K562 (cell line): ENCODE data around the gene UBE2J2. TPM values are rescaled to one million over a fixed set of nuclear protein-coding genes. Genes with fewer than 3 reads are reported as not detected.

Experiments
- ARNT ChIP-seq, 2 experiments: fragments of 450-650 bp; IDR thresholded peaks; 2 replicates each; pipeline ENCODE4 v1.6.1; 2016; ENCODE audit warnings: mild to moderate bottlenecking in 1 of 2
- CBFA2T3 ChIP-seq: fragments of 450-650 bp; IDR thresholded peaks from 2 replicates; pipeline ENCODE4 v1.6.1; 2017
- CHD1 ChIP-seq: fragments of 200-600 bp; sonication (generic); IDR thresholded peaks from one replicate; pipeline ENCODE4 v1.6.1; 2012; ENCODE audit warnings: mild to moderate bottlenecking, moderate library complexity, low read length, inconsistent platforms
- DNMT1 ChIP-seq: fragments of 450-650 bp; IDR thresholded peaks from 2 replicates; pipeline ENCODE4 v1.6.1; 2016; ENCODE audit warnings: antibody characterized with exemption, mild to moderate bottlenecking
- GTF2E2 ChIP-seq: fragments of 200-800 bp; sonication (Bioruptor generic); IDR thresholded peaks from 2 replicates; pipeline ENCODE4 v1.6.1; 2016; ENCODE audit warnings: missing genetic modification characterization, missing compliant biosample characterization
- KDM2B ChIP-seq: fragments of 250-450 bp; sonication (Bioruptor Pico); IDR thresholded peaks from 2 replicates; pipeline ENCODE4 v1.8.0; 2021; ENCODE audit warnings: mild to moderate bottlenecking, moderate library complexity
- LARP7 ChIP-seq: fragments of 450-650 bp; IDR thresholded peaks from 2 replicates; pipeline ENCODE4 v1.6.1; 2016
- MTA1 ChIP-seq: fragments of 450-650 bp; IDR thresholded peaks from 2 replicates; pipeline ENCODE4 v1.6.1; 2017; ENCODE audit warnings: borderline replicate concordance
- POLR2AphosphoS5 ChIP-seq: IDR thresholded peaks from 2 replicates; pipeline ENCODE4 v1.6.1; 2011; ENCODE audit warnings: mild to moderate bottlenecking, low read depth, low read length, moderate library complexity; ENCODE audit not compliant: control insufficient read depth, insufficient read depth
- POLR2G ChIP-seq: fragments of 200-400 bp; formaldehyde crosslinking; IDR thresholded peaks from 2 replicates; pipeline ENCODE4 v1.6.1; 2017; ENCODE audit warnings: low read depth, mild to moderate bottlenecking, antibody characterized with exemption, low read length, moderate library complexity
- POLR3G ChIP-seq: IDR thresholded peaks from 2 replicates; pipeline ENCODE4 v1.6.1; 2011; ENCODE audit not compliant: insufficient read length, insufficient replicate concordance; ENCODE audit errors: extremely low read depth
- PYGO2 ChIP-seq: fragments of 450-650 bp; IDR thresholded peaks from 2 replicates; pipeline ENCODE4 v1.6.1; 2016; ENCODE audit warnings: mild to moderate bottlenecking, missing genetic modification characterization, moderate library complexity, missing compliant biosample characterization
- RB1 ChIP-seq: fragments of 450-650 bp; IDR thresholded peaks from 2 replicates; pipeline ENCODE4 v1.6.1; 2017; ENCODE audit warnings: low read depth, mild to moderate bottlenecking
- U2AF2 ChIP-seq: fragments of 200-400 bp; formaldehyde crosslinking; optimal IDR thresholded peaks from 2 replicates; pipeline ENCODE3; 2017; ENCODE audit warnings: low read depth, mild to moderate bottlenecking, low read length
- ZNF143 ChIP-seq: sonication (generic); formaldehyde crosslinking; IDR thresholded peaks from 2 replicates; pipeline ENCODE4 v1.9.0; 2022; ENCODE audit warnings: mild to moderate bottlenecking, missing genetic modification reagents
- ZNF3 ChIP-seq: fragments of 250-450 bp; sonication (Bioruptor Pico); IDR thresholded peaks from 2 replicates; pipeline ENCODE4 v1.5.0; 2021; ENCODE audit warnings: mild to moderate bottlenecking, moderate library complexity
- ZNF384 ChIP-seq: IDR thresholded peaks from 2 replicates; pipeline ENCODE4 v1.6.1; 2012; ENCODE audit warnings: low read depth, low read length, improper control_type of control experiment
- polyA plus RNA-seq, 8 experiments: library from polyadenylated mRNA; depleted of rRNA in 4 of 8; stranded (reverse) in 5 of 8; unstranded in 3 of 8; fragments of >200 nt; fragmentation: Nextera tagmentation in 2 of 8; fragmentation: Illumina TruSeq in 1 of 8; extraction: Ambion mirVana in 2 of 8; extraction: Trizol in 1 of 8; gene quantifications; 2 replicates each; pipeline versions ENCODE4 v1.2.1 to v1.2.3, GENCODE V29; 2011 to 2014; ENCODE audit warnings: inconsistent platforms in 1 of 8, missing spikeins in 1 of 8
- total RNA-seq, 7 experiments: library from RNA; depleted of rRNA in 6 of 7; stranded (reverse); fragments of >200 nt in 6 of 7; fragmentation: Illumina TruSeq in 2 of 7; extraction: Trizol in 2 of 7; gene quantifications; 2 replicates each; pipeline versions ENCODE4 v1.2.1 to v1.2.3, GENCODE V29; 2011 to 2021; ENCODE audit warnings: low replicate concordance in 1 of 7
- TF ChIP-seq, protein P1 (sequence below): IDR thresholded peaks from 2 replicates; pipeline ENCODE4 v1.6.1; 2014; ENCODE audit warnings: antibody characterized with exemption
- TF ChIP-seq, protein P2 (sequence below): fragments of 250-450 bp; sonication (Bioruptor Pico); IDR thresholded peaks from 2 replicates; pipeline ENCODE4 v1.4.0; 2020; ENCODE audit warnings: borderline replicate concordance
- TF ChIP-seq, protein P3 (sequence below): sonication (generic); formaldehyde crosslinking; IDR thresholded peaks from 2 replicates; pipeline ENCODE4 v1.8.0; 2023; ENCODE audit warnings: mild to moderate bottlenecking, missing genetic modification reagents
- TF ChIP-seq, protein P4 (sequence below): fragments of 450-650 bp; IDR thresholded peaks from one replicate; pipeline ENCODE4 v1.6.1; 2018; ENCODE audit warnings: mild to moderate bottlenecking, moderate library complexity; ENCODE audit not compliant: partially characterized antibody
- TF ChIP-seq, protein P5 (sequence below): fragments of 250-450 bp; sonication (Bioruptor Pico); IDR thresholded peaks from 2 replicates; pipeline ENCODE4 v1.4.0; 2020; ENCODE audit warnings: mild to moderate bottlenecking, moderate library complexity

UBE2J2 gene
- total and polyA plus RNA-seq, 9 of the 15 experiments (the other 6 are each of a cell fraction or from before 2014, with no cell fraction given), result 0.93 to 112 (median 75.5) TPM

DNA sequence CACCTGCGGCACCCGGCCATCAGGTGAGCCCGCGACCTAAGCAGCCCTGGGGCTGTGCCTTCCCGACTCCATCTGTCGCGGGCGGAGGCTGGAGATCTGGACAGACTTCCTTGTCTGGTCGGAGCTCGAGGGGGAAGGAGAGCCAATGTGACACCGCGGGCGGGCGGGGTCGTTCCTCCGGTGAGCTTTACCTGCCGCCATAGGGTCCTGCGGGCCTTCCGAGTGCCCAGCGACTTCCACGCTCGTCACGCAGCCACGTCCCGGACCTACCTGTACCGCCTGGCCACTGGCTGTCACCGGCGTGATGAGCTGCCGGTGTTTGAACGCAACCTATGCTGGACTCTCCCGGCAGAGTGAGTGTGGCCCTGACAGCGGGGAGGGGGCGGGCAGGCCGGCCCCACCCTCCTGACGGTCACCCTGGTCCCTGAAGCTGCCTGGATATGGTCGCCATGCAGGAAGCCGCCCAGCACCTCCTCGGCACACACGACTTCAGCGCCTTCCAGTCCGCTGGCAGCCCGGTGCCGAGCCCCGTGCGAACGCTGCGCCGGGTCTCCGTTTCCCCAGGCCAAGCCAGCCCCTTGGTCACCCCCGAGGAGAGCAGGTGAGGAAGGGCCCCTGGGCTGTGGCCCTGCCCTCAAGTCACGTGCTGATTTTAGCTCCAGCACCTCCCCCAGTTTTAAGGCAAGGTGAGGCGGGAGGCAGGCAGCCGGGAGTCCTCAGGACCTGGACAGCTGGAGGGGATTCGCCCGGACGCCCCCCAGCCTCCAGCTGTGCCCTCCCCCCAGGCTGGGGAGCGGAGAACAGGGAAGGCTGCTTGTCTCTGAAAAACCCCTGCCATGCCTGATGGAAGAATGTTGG, 35.8 kb upstream of the UBE2J2 start (continued):
- TF ChIP-seq U2AF2 (no peak), PYGO2 (no peak), RB1 (no peak), CBFA2T3 (no peak), POLR2AphosphoS5 (0 out of 2 replicates have a peak, but pooled peaks have one; percentile 4), DNMT1 (no peak), ARNT (IDR thresholded peaks at IDR 0.05) (no peak), POLR3G (no peak), ZNF384 (no peak), ZNF3 (no peak), KDM2B (CRISPR knock-in tag) (0 out of 2 replicates have a peak, but pooled peaks have one; percentile 4), GTF2E2 (tag) (no peak), MTA1 (no peak), POLR2G (peak; percentile 75), ZNF143 (CRISPR knock-in tag) (no peak), CHD1 (peak; percentile 22), LARP7 (no peak)
- TF ChIP-seq, protein P1, sequence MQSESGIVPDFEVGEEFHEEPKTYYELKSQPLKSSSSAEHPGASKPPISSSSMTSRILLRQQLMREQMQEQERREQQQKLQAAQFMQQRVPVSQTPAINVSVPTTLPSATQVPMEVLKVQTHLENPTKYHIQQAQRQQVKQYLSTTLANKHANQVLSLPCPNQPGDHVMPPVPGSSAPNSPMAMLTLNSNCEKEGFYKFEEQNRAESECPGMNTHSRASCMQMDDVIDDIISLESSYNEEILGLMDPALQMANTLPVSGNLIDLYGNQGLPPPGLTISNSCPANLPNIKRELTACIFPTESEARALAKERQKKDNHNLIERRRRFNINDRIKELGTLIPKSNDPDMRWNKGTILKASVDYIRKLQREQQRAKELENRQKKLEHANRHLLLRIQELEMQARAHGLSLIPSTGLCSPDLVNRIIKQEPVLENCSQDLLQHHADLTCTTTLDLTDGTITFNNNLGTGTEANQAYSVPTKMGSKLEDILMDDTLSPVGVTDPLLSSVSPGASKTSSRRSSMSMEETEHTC, result no peak
- TF ChIP-seq, protein P2, sequence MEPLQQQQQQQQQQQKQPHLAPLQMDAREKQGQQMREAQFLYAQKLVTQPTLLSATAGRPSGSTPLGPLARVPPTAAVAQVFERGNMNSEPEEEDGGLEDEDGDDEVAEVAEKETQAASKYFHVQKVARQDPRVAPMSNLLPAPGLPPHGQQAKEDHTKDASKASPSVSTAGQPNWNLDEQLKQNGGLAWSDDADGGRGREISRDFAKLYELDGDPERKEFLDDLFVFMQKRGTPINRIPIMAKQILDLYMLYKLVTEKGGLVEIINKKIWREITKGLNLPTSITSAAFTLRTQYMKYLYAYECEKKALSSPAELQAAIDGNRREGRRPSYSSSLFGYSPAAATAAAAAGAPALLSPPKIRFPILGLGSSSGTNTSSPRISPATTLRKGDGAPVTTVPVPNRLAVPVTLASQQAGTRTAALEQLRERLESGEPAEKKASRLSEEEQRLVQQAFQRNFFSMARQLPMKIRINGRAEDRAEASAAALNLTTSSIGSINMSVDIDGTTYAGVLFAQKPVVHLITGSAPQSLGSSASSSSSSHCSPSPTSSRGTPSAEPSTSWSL (CRISPR knock-in tag), result no peak
- TF ChIP-seq, protein P3, sequence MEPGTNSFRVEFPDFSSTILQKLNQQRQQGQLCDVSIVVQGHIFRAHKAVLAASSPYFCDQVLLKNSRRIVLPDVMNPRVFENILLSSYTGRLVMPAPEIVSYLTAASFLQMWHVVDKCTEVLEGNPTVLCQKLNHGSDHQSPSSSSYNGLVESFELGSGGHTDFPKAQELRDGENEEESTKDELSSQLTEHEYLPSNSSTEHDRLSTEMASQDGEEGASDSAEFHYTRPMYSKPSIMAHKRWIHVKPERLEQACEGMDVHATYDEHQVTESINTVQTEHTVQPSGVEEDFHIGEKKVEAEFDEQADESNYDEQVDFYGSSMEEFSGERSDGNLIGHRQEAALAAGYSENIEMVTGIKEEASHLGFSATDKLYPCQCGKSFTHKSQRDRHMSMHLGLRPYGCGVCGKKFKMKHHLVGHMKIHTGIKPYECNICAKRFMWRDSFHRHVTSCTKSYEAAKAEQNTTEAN (CRISPR knock-in tag), result peak; percentile 9; the same call in 1 of the 2 replicates
- TF ChIP-seq, protein P4, sequence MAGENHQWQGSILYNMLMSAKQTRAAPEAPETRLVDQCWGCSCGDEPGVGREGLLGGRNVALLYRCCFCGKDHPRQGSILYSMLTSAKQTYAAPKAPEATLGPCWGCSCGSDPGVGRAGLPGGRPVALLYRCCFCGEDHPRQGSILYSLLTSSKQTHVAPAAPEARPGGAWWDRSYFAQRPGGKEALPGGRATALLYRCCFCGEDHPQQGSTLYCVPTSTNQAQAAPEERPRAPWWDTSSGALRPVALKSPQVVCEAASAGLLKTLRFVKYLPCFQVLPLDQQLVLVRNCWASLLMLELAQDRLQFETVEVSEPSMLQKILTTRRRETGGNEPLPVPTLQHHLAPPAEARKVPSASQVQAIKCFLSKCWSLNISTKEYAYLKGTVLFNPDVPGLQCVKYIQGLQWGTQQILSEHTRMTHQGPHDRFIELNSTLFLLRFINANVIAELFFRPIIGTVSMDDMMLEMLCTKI, result no peak
- TF ChIP-seq, protein P5, sequence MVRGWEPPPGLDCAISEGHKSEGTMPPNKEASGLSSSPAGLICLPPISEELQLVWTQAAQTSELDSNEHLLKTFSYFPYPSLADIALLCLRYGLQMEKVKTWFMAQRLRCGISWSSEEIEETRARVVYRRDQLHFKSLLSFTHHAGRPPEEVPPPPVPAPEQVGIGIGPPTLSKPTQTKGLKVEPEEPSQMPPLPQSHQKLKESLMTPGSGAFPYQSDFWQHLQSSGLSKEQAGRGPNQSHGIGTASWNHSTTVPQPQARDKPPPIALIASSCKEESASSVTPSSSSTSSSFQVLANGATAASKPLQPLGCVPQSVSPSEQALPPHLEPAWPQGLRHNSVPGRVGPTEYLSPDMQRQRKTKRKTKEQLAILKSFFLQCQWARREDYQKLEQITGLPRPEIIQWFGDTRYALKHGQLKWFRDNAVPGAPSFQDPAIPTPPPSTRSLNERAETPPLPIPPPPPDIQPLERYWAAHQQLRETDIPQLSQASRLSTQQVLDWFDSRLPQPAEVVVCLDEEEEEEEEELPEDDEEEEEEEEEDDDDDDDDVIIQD, result no peak
